Bronchial epithelial cell (primary cell): ENCODE data around the gene LDHB. TPM values are rescaled to one million over a fixed set of nuclear protein-coding genes. Genes with fewer than 3 reads are reported as not detected.

Experiments used
- DNase-seq: peaks from one replicate; pipeline ENCODE4 v3.0.0-alpha.2; 2010; ENCODE audit warnings: low read depth
- FAIRE-seq: peaks from 2 replicates; lab custom pipeline; 2011; peaks lifted over from hg19 to GRCh38; lab: Jason Lieb, UNC
- H3K27me3 ChIP-seq: 2 replicates; pipeline ENCODE4 v1.5.1; 2011; ENCODE audit warnings: low read length; ENCODE audit not compliant: control insufficient read depth, insufficient read depth
- H3K36me3 ChIP-seq: 2 replicates; pipeline ENCODE4 v1.5.1; 2011; ENCODE audit warnings: low read length; ENCODE audit not compliant: control insufficient read depth, insufficient read depth
- H3K4me3 ChIP-seq: 2 replicates; pipeline ENCODE4 v1.5.1; 2011; ENCODE audit warnings: mild to moderate bottlenecking, low read depth, low read length, control low read depth
- CTCF ChIP-seq: IDR thresholded peaks from 2 replicates; pipeline ENCODE4 v1.5.1; 2011; ENCODE audit warnings: mild to moderate bottlenecking, moderate library complexity, low read length, control low read depth, inconsistent platforms; ENCODE audit not compliant: insufficient read depth, severe bottlenecking
- total RNA-seq: library from RNA; depleted of rRNA; stranded (reverse); fragments of >200 nt; gene quantifications from 2 replicates; pipeline ENCODE4 v1.2.1, GENCODE V29; 2014

LDHB gene
- 471 and 1,083 TPM in 2 replicates for total RNA-seq

- no peaks in the 10 kb centered on the region for H3K27me3 ChIP-seq
- DNase-seq: peak; percentile 89
- H3K4me3 ChIP-seq: peak within 1 kb of the TSS; percentile 76
- H3K36me3 ChIP-seq: peaks cover 4% of the 10 kb centered on the region
- no peak for FAIRE-seq
- TF ChIP-seq CTCF: no peak
Measured at GRCh38 chr12:21657326-21658077, at the start of gene LDHB. Gene LDHB, minus strand, starts transcription at chr12:21657842. Its CDS starts 3,171 bp downstream, at chr12:21654671.

GRCh38 chr12:21704847-21705246 is 47.2 kb upstream of the LDHB start:
- DNase-seq: no peak
- H3K4me3 ChIP-seq: no peak overlapping the region
- no peaks in the 10 kb centered on the region for H3K27me3 ChIP-seq
- FAIRE-seq: no peak
- no peaks in the 10 kb centered on the region for H3K36me3 ChIP-seq
- no peak for TF ChIP-seq CTCF

DNA sequence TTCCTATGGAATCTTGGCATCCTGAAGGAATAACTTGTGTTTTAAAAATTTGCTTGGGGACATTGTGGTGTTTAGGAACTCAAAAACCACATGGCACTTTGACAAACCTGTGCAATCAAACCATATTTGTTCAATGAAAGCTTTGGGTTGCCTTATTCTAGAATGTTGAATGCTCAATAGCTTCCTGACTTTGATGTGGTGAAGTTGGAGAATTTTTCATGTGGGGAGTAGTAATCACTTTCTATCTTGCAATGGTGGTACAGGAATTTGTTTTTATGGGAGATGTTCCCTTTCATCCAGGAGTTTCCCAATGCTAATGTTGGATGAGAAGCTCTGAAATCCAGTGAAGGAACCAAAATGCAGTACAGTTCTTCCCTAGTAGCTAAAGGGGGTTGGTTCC is 42.2 kb upstream of the LDHB start:
- FAIRE-seq: no peak

GRCh38 chr12:21697904-21698630 is 40.4 kb upstream of the LDHB start:
- FAIRE-seq: no peak
- peak; percentile 41 for DNase-seq
- no peak for TF ChIP-seq CTCF
- no peaks in the 10 kb centered on the region for H3K36me3 ChIP-seq
- no peak overlapping the region for H3K4me3 ChIP-seq
- no peaks in the 10 kb centered on the region for H3K27me3 ChIP-seq

More for the DNA sequence above, 42.2 kb upstream of the LDHB start:
- Histone ChIP-seq H3K27me3 (no peaks in the 10 kb centered on the region), H3K36me3 (no peaks in the 10 kb centered on the region), H3K4me3 (no peak overlapping the region)
- DNase-seq: no peak
- TF ChIP-seq CTCF: no peak

GRCh38 chr12:21696625-21697024 is 39.0 kb upstream of the LDHB start:
- Histone ChIP-seq H3K36me3 (no peaks in the 10 kb centered on the region), H3K4me3 (no peak overlapping the region), H3K27me3 (no peaks in the 10 kb centered on the region)
- TF ChIP-seq CTCF: no peak
- DNase-seq (no peak), FAIRE-seq (no peak)
